ENCODE measurements around the gene CREB3L1.

CREB3L1 gene

DNA sequence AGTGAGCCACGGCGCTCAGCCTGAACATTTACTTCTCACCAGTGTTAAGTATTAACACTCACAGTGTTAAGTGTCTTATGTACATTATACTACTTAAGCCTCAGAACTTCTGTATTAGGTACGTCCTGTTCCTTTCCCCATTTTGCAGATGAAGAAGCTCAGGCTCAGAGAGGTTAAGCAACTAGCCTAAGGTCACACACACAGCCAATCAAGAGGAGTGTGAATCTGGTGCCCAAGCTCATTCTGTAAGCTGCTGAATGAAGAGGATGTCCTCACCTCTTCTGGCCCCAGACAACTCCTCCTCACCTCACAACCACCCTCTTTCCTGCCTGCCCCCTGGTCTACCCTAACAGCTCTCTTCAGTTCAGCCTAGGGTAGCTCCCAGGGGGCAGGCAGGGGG is 29.9 kb downstream of the CREB3L1 start:
- H3K27ac ChIP-seq (ENCODE audit: insufficient read depth in 1 of 2, low read depth in 1 of 2, low read length in 2 of 2, poor library complexity in 1 of 2, severe bottlenecking in 2 of 2), result no peak overlapping the region
- no peak overlapping the region for H3K4me3 ChIP-seq (ENCODE audit: control insufficient read depth in 1 of 7, extremely low read depth in 1 of 7, insufficient read depth in 4 of 7, low read depth in 2 of 7, low read length in 6 of 7)
- H3K9me3 ChIP-seq (ENCODE audit: control extremely low read depth in 1 of 5, control insufficient read depth in 4 of 5, insufficient read depth in 2 of 5, low read depth in 1 of 5, low read length in 4 of 5), result no peaks in the 10 kb centered on the region
- CTCF ChIA-PET, result interaction anchor here (0.8 to 14.0 kb wide), 13 partner anchors 10 to 342 kb away, joined by 3 to 240 read pairs (median 7); partner anchors contain the start of gene CREB3L1
- no peaks in the 10 kb centered on the region for H3K27me3 ChIP-seq (replicated peaks in 2 of 5; ENCODE audit: control insufficient read depth in 4 of 5, insufficient read depth in 5 of 5, low read length in 4 of 5)
- H3K36me3 ChIP-seq (ENCODE audit: control insufficient read depth in 4 of 4, insufficient read depth in 4 of 4, low read length in 3 of 4), result no peaks in the 10 kb centered on the region
- POLR2A ChIA-PET, result interaction anchor here (1.2 kb wide), 1 partner anchor 11 kb away, joined by 3 read pairs; no protein-coding TSS in a partner anchor
- 100% methylated on average over 1 of the region's 3 CpGs for WGBS (ENCODE audit: insufficient coverage)
- no peak for DNase-seq
- H3K4me1 ChIP-seq (ENCODE audit: control extremely low read depth in 1 of 4, control insufficient read depth in 4 of 4, insufficient read depth in 4 of 4, low read length in 3 of 4), result peaks cover 7 to 21% (median 17%) of the 10 kb centered on the region in 4 experiments

DNA sequence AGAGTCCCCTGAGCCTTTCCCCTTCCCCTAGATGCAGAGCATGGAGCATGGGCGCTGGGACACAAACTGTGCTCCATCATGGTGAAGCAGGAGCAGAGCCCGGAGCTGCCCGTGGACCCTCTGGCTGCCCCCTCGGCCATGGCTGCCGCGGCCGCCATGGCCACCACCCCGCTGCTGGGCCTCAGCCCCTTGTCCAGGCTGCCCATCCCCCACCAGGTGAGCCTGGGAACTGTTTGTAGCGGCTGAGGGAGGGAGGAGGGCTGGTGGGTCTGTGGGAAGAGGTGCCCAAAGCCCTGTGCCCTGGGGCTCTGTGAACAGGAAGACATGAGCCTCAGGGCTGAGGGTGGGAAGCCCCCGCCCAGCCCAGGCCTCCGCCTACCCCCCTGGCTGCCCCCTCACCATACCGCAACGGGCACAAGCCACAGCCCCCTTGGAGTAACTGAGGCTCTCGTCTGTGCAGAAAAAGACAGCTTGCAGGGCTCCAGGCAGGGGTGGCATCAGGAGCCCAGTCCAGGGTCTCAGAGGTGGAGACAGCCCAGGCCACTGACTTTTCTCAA is 30.4 kb downstream of the CREB3L1 start:
- DNase-seq, result no peak
- ChIA-PET CTCF (interaction anchor here (0.7 to 14.0 kb wide), 14 partner anchors 9 to 462 kb away, joined by 3 to 240 read pairs (median 6); partner anchors contain the start of gene CREB3L1), POLR2A (interaction anchor here (1.2 kb wide), 1 partner anchor 10 kb away, joined by 3 read pairs; no protein-coding TSS in a partner anchor)
- Histone ChIP-seq H3K4me3 (ENCODE audit: control insufficient read depth in 1 of 7, extremely low read depth in 1 of 7, insufficient read depth in 4 of 7, low read depth in 2 of 7, low read length in 6 of 7) (no peak overlapping the region), H3K27ac (ENCODE audit: insufficient read depth in 1 of 2, low read depth in 1 of 2, low read length in 2 of 2, poor library complexity in 1 of 2, severe bottlenecking in 2 of 2) (no peak overlapping the region), H3K36me3 (ENCODE audit: control insufficient read depth in 4 of 4, insufficient read depth in 4 of 4, low read length in 3 of 4) (no peaks in the 10 kb centered on the region), H3K4me1 (ENCODE audit: control extremely low read depth in 1 of 4, control insufficient read depth in 4 of 4, insufficient read depth in 4 of 4, low read length in 3 of 4) (peaks cover 7 to 21% (median 17%) of the 10 kb centered on the region in 4 experiments), H3K27me3 (replicated peaks in 2 of 5; ENCODE audit: control insufficient read depth in 4 of 5, insufficient read depth in 5 of 5, low read length in 4 of 5) (no peaks in the 10 kb centered on the region), H3K9me3 (ENCODE audit: control extremely low read depth in 1 of 5, control insufficient read depth in 4 of 5, insufficient read depth in 2 of 5, low read depth in 1 of 5, low read length in 4 of 5) (no peaks in the 10 kb centered on the region)
- 89% methylated on average over 4 of the region's 14 CpGs for WGBS (ENCODE audit: insufficient coverage)

DNA sequence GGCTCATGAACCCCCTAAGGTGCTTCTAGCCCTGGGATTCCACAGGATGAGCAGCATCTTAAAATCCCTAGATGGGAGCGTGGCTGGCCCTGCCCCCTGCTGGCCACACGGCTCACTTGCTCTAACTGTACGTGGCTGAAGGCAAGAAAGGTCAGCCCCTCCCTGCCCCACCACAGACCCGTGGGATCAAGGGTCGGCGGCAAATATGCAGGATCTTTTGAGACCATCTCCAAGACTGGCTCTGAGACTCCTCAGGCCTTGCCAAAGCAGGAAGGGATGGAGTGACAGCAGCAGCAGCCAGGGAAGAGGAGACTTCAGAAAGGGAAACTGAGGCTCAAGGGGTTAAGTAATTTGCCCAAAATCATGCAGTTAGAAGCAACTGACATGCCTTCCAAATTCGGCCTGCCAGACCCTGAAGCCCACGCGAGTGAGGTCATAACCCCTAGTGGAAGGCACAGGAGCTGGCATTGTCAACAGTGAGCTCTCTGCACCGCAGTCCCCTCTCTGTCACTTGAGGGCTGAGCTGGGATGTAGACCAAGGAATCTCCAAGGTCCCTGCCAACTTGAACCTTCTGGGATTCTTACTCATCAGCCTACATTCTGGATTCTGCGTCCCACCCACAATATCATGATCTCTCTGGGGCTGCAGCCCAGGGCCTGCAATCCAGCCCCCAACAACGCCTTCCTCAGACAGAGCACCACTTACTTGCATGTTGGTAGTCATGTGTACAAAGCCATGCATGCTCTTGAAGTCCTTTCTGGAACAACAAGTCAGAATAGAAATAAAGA is 31.4 kb downstream of the CREB3L1 start:
- Histone ChIP-seq H3K4me1 (ENCODE audit: control extremely low read depth in 1 of 4, control insufficient read depth in 4 of 4, insufficient read depth in 4 of 4, low read length in 3 of 4) (peaks cover 7 to 21% (median 17%) of the 10 kb centered on the region in 4 experiments), H3K27me3 (replicated peaks in 2 of 5; ENCODE audit: control insufficient read depth in 4 of 5, insufficient read depth in 5 of 5, low read length in 4 of 5) (no peaks in the 10 kb centered on the region), H3K27ac (ENCODE audit: insufficient read depth in 1 of 2, low read depth in 1 of 2, low read length in 2 of 2, poor library complexity in 1 of 2, severe bottlenecking in 2 of 2) (no peak overlapping the region), H3K9me3 (ENCODE audit: control extremely low read depth in 1 of 5, control insufficient read depth in 4 of 5, insufficient read depth in 2 of 5, low read depth in 1 of 5, low read length in 4 of 5) (no peaks in the 10 kb centered on the region), H3K36me3 (ENCODE audit: control insufficient read depth in 4 of 4, insufficient read depth in 4 of 4, low read length in 3 of 4) (no peaks in the 10 kb centered on the region), H3K4me3 (ENCODE audit: control insufficient read depth in 1 of 7, extremely low read depth in 1 of 7, insufficient read depth in 4 of 7, low read depth in 2 of 7, low read length in 6 of 7) (peak overlapping the region in 1 of 7 experiments; percentile 23)
- ChIA-PET POLR2A (interaction anchor here (1.3 kb wide), 1 partner anchor 9 kb away, joined by 3 read pairs; no protein-coding TSS in a partner anchor), CTCF (interaction anchor here (0.5 to 14.0 kb wide), 28 partner anchors 8 to 344 kb away, joined by 3 to 240 read pairs (median 4); partner anchors contain the start of gene CREB3L1)
- peak; percentile 63 to 72 (median 65) for DNase-seq
- 49% methylated on average over 7 of the region's 12 CpGs for WGBS (ENCODE audit: insufficient coverage)

DNA sequence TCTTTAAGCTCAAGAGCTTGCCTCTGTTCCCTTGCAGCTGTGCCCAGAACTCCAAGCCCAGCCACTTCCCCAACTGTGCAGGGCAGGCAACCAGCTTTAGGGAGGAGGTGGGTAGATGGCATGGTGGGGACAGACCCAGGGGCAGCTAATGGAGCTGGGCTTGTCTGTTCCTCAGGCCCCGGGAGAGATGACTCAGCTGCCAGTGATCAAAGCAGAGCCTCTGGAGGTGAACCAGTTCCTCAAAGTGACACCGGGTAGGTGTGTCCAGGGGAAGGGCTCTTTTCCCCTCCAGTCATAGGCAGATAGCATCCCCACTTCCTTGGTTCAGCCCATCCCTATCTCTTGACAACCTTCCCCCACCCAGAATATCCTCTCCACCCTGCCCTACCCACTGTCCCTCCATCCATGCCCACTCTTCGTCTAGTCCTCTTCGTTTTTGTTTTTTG is 32.4 kb downstream of the CREB3L1 start:
- H3K9me3 ChIP-seq (ENCODE audit: control extremely low read depth in 1 of 5, control insufficient read depth in 4 of 5, insufficient read depth in 2 of 5, low read depth in 1 of 5, low read length in 4 of 5), result no peaks in the 10 kb centered on the region
- DNase-seq, result peak; percentile 42 to 77 (median 69)
- no peaks in the 10 kb centered on the region for H3K27me3 ChIP-seq (replicated peaks in 2 of 5; ENCODE audit: control insufficient read depth in 4 of 5, insufficient read depth in 5 of 5, low read length in 4 of 5)
- H3K4me3 ChIP-seq (ENCODE audit: control insufficient read depth in 1 of 7, extremely low read depth in 1 of 7, insufficient read depth in 4 of 7, low read depth in 2 of 7, low read length in 6 of 7), result no peak overlapping the region
- no peaks in the 10 kb centered on the region for H3K36me3 ChIP-seq (ENCODE audit: control insufficient read depth in 4 of 4, insufficient read depth in 4 of 4, low read length in 3 of 4)
- H3K27ac ChIP-seq (ENCODE audit: insufficient read depth in 1 of 2, low read depth in 1 of 2, low read length in 2 of 2, poor library complexity in 1 of 2, severe bottlenecking in 2 of 2), result peak overlapping the region in 1 of 2 experiments; percentile 11
- peaks cover 7 to 21% (median 17%) of the 10 kb centered on the region in 4 experiments for H3K4me1 ChIP-seq (ENCODE audit: control extremely low read depth in 1 of 4, control insufficient read depth in 4 of 4, insufficient read depth in 4 of 4, low read length in 3 of 4)
- POLR2A ChIA-PET, result interaction anchor here (1.2 to 1.3 kb wide), 2 partner anchors 8 to 60 kb away, joined by 3 to 5 read pairs; no protein-coding TSS in a partner anchor
- CTCF ChIA-PET, result interaction anchor here (0.7 to 14.0 kb wide), 25 partner anchors 7 to 345 kb away, joined by 3 to 240 read pairs (median 4); partner anchors contain the start of genes CREB3L1 and DGKZ
- 0% methylated on average over 1 of the region's 4 CpGs for WGBS (ENCODE audit: insufficient coverage)

- Histone ChIP-seq H3K9me3 (ENCODE audit: control extremely low read depth in 1 of 5, control insufficient read depth in 4 of 5, insufficient read depth in 2 of 5, low read depth in 1 of 5, low read length in 4 of 5) (no peaks in the 10 kb centered on the region), H3K27ac (ENCODE audit: insufficient read depth in 1 of 2, low read depth in 1 of 2, low read length in 2 of 2, poor library complexity in 1 of 2, severe bottlenecking in 2 of 2) (no peak overlapping the region), H3K27me3 (replicated peaks in 2 of 5; ENCODE audit: control insufficient read depth in 4 of 5, insufficient read depth in 5 of 5, low read length in 4 of 5) (no peaks in the 10 kb centered on the region), H3K36me3 (ENCODE audit: control insufficient read depth in 4 of 4, insufficient read depth in 4 of 4, low read length in 3 of 4) (no peaks in the 10 kb centered on the region), H3K4me3 (ENCODE audit: control insufficient read depth in 1 of 7, extremely low read depth in 1 of 7, insufficient read depth in 4 of 7, low read depth in 2 of 7, low read length in 6 of 7) (no peak overlapping the region), H3K4me1 (ENCODE audit: control extremely low read depth in 1 of 4, control insufficient read depth in 4 of 4, insufficient read depth in 4 of 4, low read length in 3 of 4) (peaks cover 10 to 53% (median 48%) of the 10 kb centered on the region in 4 experiments)
- peak; percentile 81 to 90 (median 84) for DNase-seq
- CTCF ChIA-PET, result interaction anchor here (0.9 to 14.0 kb wide), 20 partner anchors 8 to 351 kb away, joined by 3 to 240 read pairs (median 4); partner anchors contain the start of gene DGKZ
- POLR2A ChIA-PET, result interaction anchor here (0.7 kb wide), 1 partner anchor 30 kb away, joined by 3 read pairs; no protein-coding TSS in a partner anchor
- WGBS (ENCODE audit: insufficient coverage), result 65% methylated on average over 15 of the region's 16 CpGs
Observed at GRCh38 chr11:46315033-46315738, 37.7 kb downstream of the CREB3L1 start.

DNA sequence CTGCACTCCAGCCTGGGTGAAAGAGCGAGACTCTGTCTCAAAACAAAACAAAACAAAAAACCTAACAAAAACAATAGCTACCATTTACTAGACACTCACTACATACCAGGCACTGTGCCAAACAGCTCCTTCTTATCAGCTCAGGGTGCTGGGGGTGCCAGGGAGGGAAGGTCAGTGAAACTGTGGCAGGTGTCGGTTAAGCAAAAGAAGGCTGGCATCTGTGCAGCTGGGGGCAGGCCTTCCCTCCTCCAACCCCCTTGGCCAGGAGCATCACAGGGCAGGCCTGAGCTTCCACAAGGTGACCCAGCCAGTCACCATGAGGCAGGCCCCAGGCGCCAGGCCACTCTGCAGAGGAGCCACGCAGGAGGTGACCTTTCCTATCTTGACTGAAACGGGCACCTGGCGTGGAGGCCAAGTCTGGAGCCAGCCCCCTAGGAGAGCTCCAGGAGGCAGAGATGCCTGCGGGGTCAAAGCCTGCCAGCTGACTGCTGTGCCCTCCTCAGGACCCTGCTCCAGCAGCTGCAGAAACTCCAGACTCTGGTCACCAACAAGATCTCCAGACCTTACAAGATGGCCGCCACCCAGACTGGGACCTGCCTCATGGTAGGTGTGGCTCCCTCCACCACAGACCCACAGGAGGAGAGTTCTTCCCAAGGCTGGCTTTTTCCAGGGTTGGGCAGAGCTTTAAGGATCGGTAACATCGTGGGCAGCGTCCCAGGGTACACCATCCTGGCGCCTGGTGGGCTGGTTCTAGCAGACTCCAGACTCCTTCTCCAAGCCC is 38.5 kb downstream of the CREB3L1 start:
- POLR2A ChIA-PET, result interaction anchor here (0.7 kb wide), 1 partner anchor 29 kb away, joined by 3 read pairs; no protein-coding TSS in a partner anchor
- Histone ChIP-seq H3K27ac (ENCODE audit: insufficient read depth in 1 of 2, low read depth in 1 of 2, low read length in 2 of 2, poor library complexity in 1 of 2, severe bottlenecking in 2 of 2) (no peak overlapping the region), H3K9me3 (ENCODE audit: control extremely low read depth in 1 of 5, control insufficient read depth in 4 of 5, insufficient read depth in 2 of 5, low read depth in 1 of 5, low read length in 4 of 5) (no peaks in the 10 kb centered on the region), H3K4me3 (ENCODE audit: control insufficient read depth in 1 of 7, extremely low read depth in 1 of 7, insufficient read depth in 4 of 7, low read depth in 2 of 7, low read length in 6 of 7) (no peak overlapping the region), H3K4me1 (ENCODE audit: control extremely low read depth in 1 of 4, control insufficient read depth in 4 of 4, insufficient read depth in 4 of 4, low read length in 3 of 4) (peaks cover 10 to 59% (median 51%) of the 10 kb centered on the region in 4 experiments), H3K36me3 (ENCODE audit: control insufficient read depth in 4 of 4, insufficient read depth in 4 of 4, low read length in 3 of 4) (no peaks in the 10 kb centered on the region), H3K27me3 (replicated peaks in 2 of 5; ENCODE audit: control insufficient read depth in 4 of 5, insufficient read depth in 5 of 5, low read length in 4 of 5) (no peaks in the 10 kb centered on the region)
- DNase-seq, result no peak
- CTCF ChIA-PET, result interaction anchor here (1.0 to 14.0 kb wide), 18 partner anchors 8 to 351 kb away, joined by 3 to 240 read pairs (median 6); partner anchors contain the start of gene DGKZ
- 97% methylated on average over 11 of the region's 12 CpGs for WGBS (ENCODE audit: insufficient coverage)

Data from common myeloid progenitor, CD34-positive (primary cell).